HCT116 (cell line): ENCODE data around the gene SULT2B1. TPM values are rescaled to one million over a fixed set of nuclear protein-coding genes. Genes with fewer than 3 reads are reported as not detected.
"Not testable (repeated sequence)": the region's sequence is repeated elsewhere in the genome, so short reads cannot be mapped to it uniquely, and the experiment has no call there.

ENCODE experiments used
- ATAC-seq: fragments of 200-7000 bp; cut with Tn5 transposase; 2 replicates; pipeline ENCODE4 v1.9.1; 2020; ENCODE audit warnings: mild to moderate bottlenecking, moderate library complexity
- BruUV-seq: library from RNA; stranded (reverse); fragments of 400-500 nt; replicated peaks from 2 replicates; lab custom pipeline; 2021; lab: Mats Ljungman, UMichigan
- CTCF ChIA-PET: fragments of 300-600 bp; sonication (Branson Sonifier 250); formaldehyde crosslinking; loops from one replicate; lab custom pipeline; 2021; ENCODE audit warnings: antibody characterized with exemption; lab: Charles Lee
- POLR2A ChIA-PET: fragments of 300-600, 350-600 bp; sonication (Branson Sonifier 250); formaldehyde crosslinking; loops from one replicate; lab custom pipeline; 2021; ENCODE audit warnings: antibody characterized with exemption; lab: Charles Lee
- RAD21 ChIA-PET, 2 experiments: fragments of 300-600 bp; sonication (Branson Sonifier 250); formaldehyde crosslinking; loops; one replicate each; lab custom pipeline; 2023; ENCODE audit warnings: low total read pairs in 2 of 2; ENCODE audit not compliant: uncharacterized antibody in 2 of 2, unreplicated experiment in 2 of 2, low non-redundant PET in 1 of 2; lab: Charles Lee
- DNase-seq: peaks from one replicate; pipeline ENCODE4 v3.0.0-alpha.2; 2010; ENCODE audit warnings: low read depth, low spot score
- H2AFZ ChIP-seq: fragments of 200-600 bp; shearing (Covaris generic), sonication (generic); 2 replicates; pipeline ENCODE4 v1.6.1; 2017; ENCODE audit warnings: low read depth, mixed run types, mixed read lengths, antibody characterized with exemption, low read length; ENCODE audit not compliant: poor library complexity, severe bottlenecking
- H3K27ac ChIP-seq: 2 replicates; pipeline ENCODE4 v1.5.1; 2012; ENCODE audit warnings: low read depth, low read length
- H3K27me3 ChIP-seq: fragments of 200-600 bp; sonication (generic); 2 replicates; pipeline ENCODE4 v1.6.1; 2016; ENCODE audit warnings: mixed run types, low read length, mixed read lengths; ENCODE audit not compliant: insufficient read depth
- H3K36me3 ChIP-seq, 2 experiments: fragments of 200-500 bp in 1 of 2; fragments of 200-600 bp in 1 of 2; sonication (Bioruptor generic) in 1 of 2; sonication (generic) in 1 of 2; 2 replicates each; pipeline versions ENCODE4 v1.5.1 to v1.6.1; 2014 to 2016; ENCODE audit warnings: low read length in 2 of 2, inconsistent platforms in 1 of 2, mixed read lengths in 1 of 2, mixed run types in 1 of 2; ENCODE audit not compliant: insufficient read depth in 2 of 2, control insufficient read depth in 1 of 2
- H3K4me1 ChIP-seq, 2 experiments: fragments of 200-600 bp in 1 of 2; sonication (generic) in 1 of 2; 2 replicates each; pipeline versions ENCODE4 v1.5.1 to v1.6.1; 2012 to 2017; ENCODE audit warnings: low read length in 2 of 2, inconsistent platforms in 1 of 2, mild to moderate bottlenecking in 1 of 2, mixed read lengths in 1 of 2, mixed run types in 1 of 2, moderate library complexity in 1 of 2; ENCODE audit not compliant: insufficient read depth in 2 of 2, control insufficient read depth in 1 of 2
- H3K4me2 ChIP-seq: fragments of 200-600 bp; sonication (generic); 2 replicates; pipeline ENCODE4 v1.6.1; 2017; ENCODE audit warnings: mixed run types, low read length, mixed read lengths
- H3K4me3 ChIP-seq, 2 experiments: fragments of 200-600 bp in 1 of 2; sonication (generic) in 1 of 2; replicated peaks in 1 of 2; 2 replicates each; pipeline ENCODE4 v1.5.1; 2011 to 2016; ENCODE audit warnings: low read length in 2 of 2, control low read depth in 1 of 2, low read depth in 1 of 2, mild to moderate bottlenecking in 1 of 2, mixed read lengths in 1 of 2, mixed run types in 1 of 2
- H3K79me2 ChIP-seq: fragments of 200-600 bp; sonication (generic); 2 replicates; pipeline ENCODE4 v1.6.1; 2017; ENCODE audit warnings: mild to moderate bottlenecking, mixed run types, low read length, moderate library complexity, mixed read lengths; ENCODE audit not compliant: insufficient read depth
- H3K9ac ChIP-seq: fragments of 200-600 bp; sonication (generic); 2 replicates; pipeline ENCODE4 v1.6.1; 2016; ENCODE audit warnings: low read length, mixed read lengths
- H3K9me2 ChIP-seq: fragments of 200-600 bp; sonication (generic), shearing (Covaris generic); 2 replicates; pipeline ENCODE4 v1.6.1; 2017; ENCODE audit warnings: mixed run types, mild to moderate bottlenecking, moderate library complexity; ENCODE audit not compliant: insufficient read depth
- H3K9me3 ChIP-seq, 2 experiments: fragments of 200-500 bp in 1 of 2; fragments of 200-600 bp in 1 of 2; sonication (Bioruptor generic) in 1 of 2; sonication (generic) in 1 of 2; 2 replicates each; pipeline ENCODE4 v1.6.1; 2014 to 2017; ENCODE audit warnings: low read length in 2 of 2, mixed read lengths in 2 of 2, inconsistent platforms in 1 of 2, low read depth in 1 of 2, mild to moderate bottlenecking in 1 of 2, mixed run types in 1 of 2, moderate library complexity in 1 of 2; ENCODE audit not compliant: control insufficient read depth in 1 of 2, insufficient read depth in 1 of 2
- H4K20me1 ChIP-seq: fragments of 200-600 bp; sonication (generic), shearing (Covaris generic); 2 replicates; pipeline ENCODE4 v1.6.1; 2017; ENCODE audit warnings: mixed run types, mild to moderate bottlenecking, moderate library complexity; ENCODE audit not compliant: insufficient read depth
- ATF3 ChIP-seq: IDR thresholded peaks from 2 replicates; pipeline ENCODE4 v1.6.1; 2012
- CEBPB ChIP-seq: IDR thresholded peaks from 2 replicates; pipeline ENCODE4 v1.6.1; 2012; ENCODE audit warnings: low read depth
- EGR1 ChIP-seq: IDR thresholded peaks from 2 replicates; pipeline ENCODE4 v1.6.1; 2012; ENCODE audit warnings: low read depth
- ELF1 ChIP-seq: IDR thresholded peaks from 2 replicates; pipeline ENCODE4 v1.6.1; 2012; ENCODE audit warnings: low read depth, borderline replicate concordance
- EZH2 ChIP-seq: fragments of 200-600 bp; sonication (generic); IDR thresholded peaks from 2 replicates; pipeline ENCODE4 v1.6.1; 2017; ENCODE audit warnings: antibody characterized with exemption, mixed run types
- EZH2phosphoT487 ChIP-seq: fragments of 200-600 bp; IDR thresholded peaks from 2 replicates; pipeline ENCODE4 v1.6.1; 2018; ENCODE audit warnings: antibody characterized with exemption, borderline replicate concordance
- FOSL1 ChIP-seq: IDR thresholded peaks from 2 replicates; pipeline ENCODE4 v1.6.1; 2012; ENCODE audit warnings: low read depth
- JUND ChIP-seq: IDR thresholded peaks from 2 replicates; pipeline ENCODE4 v1.6.1; 2012
- POLR2AphosphoS5 ChIP-seq: IDR thresholded peaks from 2 replicates; pipeline ENCODE4 v1.6.1; 2011; ENCODE audit warnings: mild to moderate bottlenecking, low read depth, low read length, moderate library complexity
- REST ChIP-seq: IDR thresholded peaks from 2 replicates; pipeline ENCODE4 v1.6.1; 2012; ENCODE audit warnings: low read depth
- TCF7L2 ChIP-seq: IDR thresholded peaks from 2 replicates; pipeline ENCODE4 v1.7.0; 2011; ENCODE audit warnings: borderline replicate concordance, inconsistent platforms; ENCODE audit not compliant: insufficient read depth, insufficient read length; ENCODE audit errors: extremely low read depth
- YY1 ChIP-seq: IDR thresholded peaks from 2 replicates; pipeline ENCODE4 v1.6.1; 2011; ENCODE audit warnings: low read length, low read depth, moderate library complexity, mild to moderate bottlenecking; ENCODE audit not compliant: insufficient replicate concordance; ENCODE audit errors: extremely low read depth
- intact Hi-C: fragments of 100-400 bp; cut with micrococcal nuclease; formaldehyde crosslinking; loops from 2 replicates; pipeline ENCODE4 v1.10.0; 2022
- total RNA-seq: library from RNA; stranded (reverse); gene quantifications from one replicate; pipeline ENCODE4 v1.2.1, GENCODE V29; 2021; ENCODE audit not compliant: unreplicated experiment
- TF ChIP-seq, protein P1 (sequence below): IDR thresholded peaks from 2 replicates; pipeline ENCODE4 v1.6.1; 2012

Gene SULT2B1
- total RNA-seq, 1 experiment from 2014 or later = 4.8 TPM

GRCh38 chr19:48518207-48518606 is 33.8 kb upstream of the SULT2B1 start:
- TF ChIP-seq YY1 = no peak
- TF ChIP-seq REST = no peak
- no peak for TF ChIP-seq ELF1
- no peak for TF ChIP-seq TCF7L2
- TF ChIP-seq ATF3 = no peak
- no peak for TF ChIP-seq EGR1
- no peak for TF ChIP-seq FOSL1
- TF ChIP-seq POLR2AphosphoS5 = no peak
- TF ChIP-seq EZH2 = no peak
- TF ChIP-seq CEBPB = no peak
- no peak for TF ChIP-seq EZH2phosphoT487
- no peak for TF ChIP-seq JUND
- TF ChIP-seq, protein P1, sequence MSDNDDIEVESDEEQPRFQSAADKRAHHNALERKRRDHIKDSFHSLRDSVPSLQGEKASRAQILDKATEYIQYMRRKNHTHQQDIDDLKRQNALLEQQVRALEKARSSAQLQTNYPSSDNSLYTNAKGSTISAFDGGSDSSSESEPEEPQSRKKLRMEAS = no peak
- TF ChIP-seq, all 23 proteins: peak for 0
- no peaks in the 10 kb centered on the region for H3K36me3 ChIP-seq
- CTCF ChIA-PET = interaction anchor here (1.1 to 1.5 kb wide), 2 partner anchors 13 to 66 kb away, joined by 3 to 4 read pairs; no protein-coding TSS in a partner anchor
- H3K79me2 ChIP-seq = no peaks in the 10 kb centered on the region
- H3K4me1 ChIP-seq = peaks cover 13 to 43% of the 10 kb centered on the region in 2 experiments; a peak in 3 of 4 replicates
- no peaks in the 10 kb centered on the region for H3K27me3 ChIP-seq
- H3K4me3 ChIP-seq = no peak overlapping the region
- intact Hi-C loops = no loop called here
- H3K9me3 ChIP-seq = no peaks in the 10 kb centered on the region
- ATAC-seq = no peak
- no peak for DNase-seq
- no peak overlapping the region for H2AFZ ChIP-seq
- no TSS peak for BruUV-seq
- no peak overlapping the region for H3K9ac ChIP-seq
- RAD21 ChIA-PET = no interaction called here
- no peaks in the 10 kb centered on the region for H4K20me1 ChIP-seq
- POLR2A ChIA-PET = no interaction called here
- no peak overlapping the region for H3K4me2 ChIP-seq
- H3K27ac ChIP-seq = no peak overlapping the region
- H3K9me2 ChIP-seq = no peaks in the 10 kb centered on the region

DNA sequence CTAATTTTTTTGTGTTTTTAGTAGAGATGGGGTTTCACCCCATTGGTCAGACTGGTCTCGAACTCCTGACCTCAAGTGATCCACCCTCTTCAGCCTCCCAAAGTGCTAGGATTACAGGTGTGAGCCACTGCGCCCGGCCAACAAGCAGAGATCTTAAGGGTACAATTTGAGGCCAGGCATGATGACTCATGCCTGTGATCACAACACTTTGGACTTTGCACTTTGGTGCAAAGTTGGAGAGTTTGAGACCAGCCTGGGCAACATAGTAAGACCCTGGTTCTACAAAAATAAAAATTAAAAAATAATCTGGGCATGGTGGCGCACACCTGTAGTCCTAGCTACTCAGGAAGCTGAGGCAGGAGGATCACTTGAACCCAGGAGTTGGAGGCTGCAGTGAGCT is 32.5 kb upstream of the SULT2B1 start:
- H3K9ac ChIP-seq, H3K79me2 ChIP-seq, H4K20me1 ChIP-seq, H3K9me2 ChIP-seq, H3K36me3 ChIP-seq, H2AFZ ChIP-seq, intact Hi-C loops, H3K9me3 ChIP-seq, BruUV-seq, RAD21 ChIA-PET, DNase-seq, H3K4me3 ChIP-seq, H3K27ac ChIP-seq, POLR2A ChIA-PET, H3K27me3 ChIP-seq: not testable (repeated sequence)
- Histone ChIP-seq H3K4me2 (peak overlapping the region; percentile 47), H3K4me1 (peaks cover 13 to 32% of the 10 kb centered on the region in 2 experiments; a peak in 3 of 4 replicates)
- CTCF ChIA-PET = interaction anchor here (0.7 to 1.1 kb wide), 2 partner anchors 65 kb away, joined by 3 read pairs; no protein-coding TSS in a partner anchor
- peak; percentile 70 for ATAC-seq
